Measurements from ENCODE around the gene PARD3.

PARD3 gene

DNA sequence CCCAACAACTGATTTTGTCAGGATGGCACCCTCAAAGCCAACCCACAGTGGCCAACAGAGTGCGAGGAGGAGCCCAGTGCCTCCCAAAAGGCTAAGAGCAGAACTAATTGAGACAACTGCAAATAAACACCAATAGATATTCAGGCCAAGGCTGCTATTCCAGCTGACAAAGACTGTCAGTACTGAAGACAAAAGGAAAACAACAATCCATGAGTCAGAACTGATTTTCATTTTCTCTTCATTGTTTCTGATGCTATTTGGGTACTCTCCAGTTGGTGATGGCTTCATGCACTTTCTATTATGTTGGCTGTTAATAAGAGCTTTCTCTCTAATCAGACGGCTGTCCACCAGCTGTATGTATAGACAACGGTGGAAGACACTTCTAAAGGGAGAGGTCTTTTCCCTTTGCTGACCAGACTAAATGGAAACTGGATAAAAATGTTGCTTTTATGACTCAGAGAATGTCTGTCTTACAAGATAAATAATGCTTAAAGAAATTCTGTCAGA is 515.9 kb downstream of the PARD3 start:
- no peak overlapping the region for H3K27ac ChIP-seq
- no peak for DNase-seq (ENCODE audit: low spot score)
- TF ChIP-seq, protein P1, sequence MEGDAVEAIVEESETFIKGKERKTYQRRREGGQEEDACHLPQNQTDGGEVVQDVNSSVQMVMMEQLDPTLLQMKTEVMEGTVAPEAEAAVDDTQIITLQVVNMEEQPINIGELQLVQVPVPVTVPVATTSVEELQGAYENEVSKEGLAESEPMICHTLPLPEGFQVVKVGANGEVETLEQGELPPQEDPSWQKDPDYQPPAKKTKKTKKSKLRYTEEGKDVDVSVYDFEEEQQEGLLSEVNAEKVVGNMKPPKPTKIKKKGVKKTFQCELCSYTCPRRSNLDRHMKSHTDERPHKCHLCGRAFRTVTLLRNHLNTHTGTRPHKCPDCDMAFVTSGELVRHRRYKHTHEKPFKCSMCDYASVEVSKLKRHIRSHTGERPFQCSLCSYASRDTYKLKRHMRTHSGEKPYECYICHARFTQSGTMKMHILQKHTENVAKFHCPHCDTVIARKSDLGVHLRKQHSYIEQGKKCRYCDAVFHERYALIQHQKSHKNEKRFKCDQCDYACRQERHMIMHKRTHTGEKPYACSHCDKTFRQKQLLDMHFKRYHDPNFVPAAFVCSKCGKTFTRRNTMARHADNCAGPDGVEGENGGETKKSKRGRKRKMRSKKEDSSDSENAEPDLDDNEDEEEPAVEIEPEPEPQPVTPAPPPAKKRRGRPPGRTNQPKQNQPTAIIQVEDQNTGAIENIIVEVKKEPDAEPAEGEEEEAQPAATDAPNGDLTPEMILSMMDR (conservative IDR thresholded peaks at IDR 0.05; ENCODE audit: low read depth) = no peak
- CTCF ChIA-PET = no interaction called here
- POLR2A ChIA-PET (ENCODE audit: low non-redundant PET) = no interaction called here

DNA sequence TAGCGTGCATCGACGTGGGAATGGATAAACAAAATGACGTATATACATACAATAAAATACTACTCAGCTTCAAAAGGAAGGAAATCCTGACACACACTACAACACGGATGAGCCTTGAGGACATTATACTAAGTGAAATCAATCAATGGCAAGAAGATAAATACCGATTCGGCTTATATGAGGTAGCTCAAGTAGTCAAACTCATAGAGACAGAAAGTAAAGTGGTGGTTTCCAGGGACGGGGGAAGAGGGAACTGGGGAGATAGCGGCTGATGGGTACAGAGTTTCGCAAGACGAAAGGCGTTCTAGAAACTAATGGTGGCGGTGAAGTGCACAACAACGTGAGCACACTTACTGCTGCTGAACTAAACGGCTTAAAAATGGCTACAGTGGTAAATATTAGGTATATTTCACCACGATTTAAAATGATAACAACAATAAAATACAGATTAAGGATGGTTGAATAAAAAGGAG is 516.7 kb downstream of the PARD3 start:
- ChIA-PET POLR2A (ENCODE audit: low non-redundant PET) (interaction anchor here (0.5 kb wide), 1 partner anchor 9 kb away, joined by 3 read pairs; no protein-coding TSS in a partner anchor), CTCF (no interaction called here)
- DNase-seq (ENCODE audit: low spot score) = no peak
- H3K27ac ChIP-seq = no peak overlapping the region
- TF ChIP-seq, protein P1 (conservative IDR thresholded peaks at IDR 0.05; ENCODE audit: low read depth) = no peak

DNA sequence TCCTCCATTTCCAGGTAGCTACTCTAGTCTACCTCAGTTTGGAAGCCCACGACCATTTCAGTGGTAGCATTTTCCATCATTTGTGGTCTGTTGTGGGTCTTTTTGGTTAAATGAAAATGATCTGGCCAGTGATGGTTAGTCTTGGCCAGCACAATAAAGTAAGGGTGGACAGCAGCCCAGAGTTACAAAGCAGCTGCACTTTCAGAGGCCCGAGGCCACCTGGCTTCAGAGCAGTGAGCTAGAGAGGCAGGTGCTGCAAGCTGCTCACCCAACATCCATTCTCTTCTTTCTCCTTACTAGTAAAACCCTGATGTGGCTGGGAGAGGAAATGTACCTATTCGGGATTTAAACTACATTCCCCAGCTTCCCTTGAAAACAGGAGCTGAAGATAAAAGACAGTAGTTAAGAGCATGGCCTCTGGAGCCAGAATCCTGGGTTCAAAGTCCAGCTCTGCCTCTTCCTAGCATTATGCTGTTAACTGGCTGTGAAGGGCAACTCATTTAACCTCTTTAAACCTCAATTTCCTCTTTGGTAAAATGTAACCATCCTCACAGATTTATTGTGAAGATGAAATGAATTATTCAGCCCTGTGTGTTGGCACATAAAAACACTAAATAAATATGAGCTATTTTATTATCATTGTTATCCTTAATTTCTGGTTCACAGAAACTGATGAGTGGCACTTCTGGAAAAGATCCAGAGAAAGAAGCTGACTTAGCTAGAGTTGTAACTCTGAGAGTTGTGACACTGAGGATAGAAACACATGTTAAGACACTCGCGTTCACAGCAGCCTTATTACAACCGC is 517.4 kb downstream of the PARD3 start:
- POLR2A ChIA-PET (ENCODE audit: low non-redundant PET) = interaction anchor here (0.5 kb wide), 1 partner anchor 9 kb away, joined by 3 read pairs; no protein-coding TSS in a partner anchor
- TF ChIP-seq, protein P1 (conservative IDR thresholded peaks at IDR 0.05; ENCODE audit: low read depth) = no peak

DNA sequence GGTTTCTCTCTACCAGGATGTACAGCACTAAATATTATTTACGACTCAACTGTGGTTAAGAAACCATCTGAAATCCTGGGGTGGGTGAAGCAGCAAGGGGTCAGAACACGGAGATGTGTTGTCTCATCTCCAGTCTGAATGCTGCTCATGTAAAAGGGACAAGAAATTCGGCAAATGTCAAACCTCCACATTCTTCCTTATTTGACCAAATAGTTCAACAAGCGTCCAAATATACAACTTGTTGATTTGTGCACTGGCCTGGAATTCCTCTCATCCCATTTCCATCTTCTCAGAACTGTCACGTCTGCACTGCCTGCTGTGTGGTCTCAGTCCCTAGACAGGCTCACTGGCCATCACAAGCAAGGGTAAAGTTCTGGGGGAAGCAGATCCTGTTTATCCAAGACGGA is 520.0 kb downstream of the PARD3 start:
- H3K27ac ChIP-seq = no peak overlapping the region
- POLR2A ChIA-PET (ENCODE audit: low non-redundant PET) = no interaction called here
- DNase-seq (ENCODE audit: low spot score) = no peak
- TF ChIP-seq, protein P1 (conservative IDR thresholded peaks at IDR 0.05; ENCODE audit: low read depth) = no peak
- CTCF ChIA-PET = interaction anchor here (0.5 kb wide), 1 partner anchor 468 kb away, joined by 3 read pairs; no protein-coding TSS in a partner anchor

More for the DNA sequence above, 517.4 kb downstream of the PARD3 start:
- DNase-seq (ENCODE audit: low spot score) = no peak
- CTCF ChIA-PET = no interaction called here
- no peak overlapping the region for H3K27ac ChIP-seq

DNA sequence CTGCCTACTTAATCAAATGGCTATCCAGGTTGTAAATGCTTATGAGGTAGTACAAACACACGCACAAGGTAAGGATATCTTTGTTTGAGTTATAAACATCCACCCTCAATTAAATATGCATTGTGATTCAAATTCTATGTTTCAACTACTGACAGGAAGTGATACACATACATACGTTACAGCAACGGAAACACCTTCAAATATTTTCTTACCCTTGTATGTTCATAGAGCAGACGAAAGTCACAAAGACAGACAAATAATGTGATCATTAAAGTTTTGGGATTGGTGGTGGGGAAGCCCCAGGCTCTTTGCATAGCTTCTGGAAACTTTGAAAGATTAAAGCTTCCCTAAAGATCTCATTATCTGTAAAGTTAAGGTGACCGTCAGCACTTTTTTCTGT is 521.0 kb downstream of the PARD3 start:
- DNase-seq (ENCODE audit: low spot score) = no peak
- TF ChIP-seq, protein P1 (conservative IDR thresholded peaks at IDR 0.05; ENCODE audit: low read depth) = no peak
- ChIA-PET CTCF (no interaction called here), POLR2A (ENCODE audit: low non-redundant PET) (no interaction called here)
- H3K27ac ChIP-seq = no peak overlapping the region

DNA sequence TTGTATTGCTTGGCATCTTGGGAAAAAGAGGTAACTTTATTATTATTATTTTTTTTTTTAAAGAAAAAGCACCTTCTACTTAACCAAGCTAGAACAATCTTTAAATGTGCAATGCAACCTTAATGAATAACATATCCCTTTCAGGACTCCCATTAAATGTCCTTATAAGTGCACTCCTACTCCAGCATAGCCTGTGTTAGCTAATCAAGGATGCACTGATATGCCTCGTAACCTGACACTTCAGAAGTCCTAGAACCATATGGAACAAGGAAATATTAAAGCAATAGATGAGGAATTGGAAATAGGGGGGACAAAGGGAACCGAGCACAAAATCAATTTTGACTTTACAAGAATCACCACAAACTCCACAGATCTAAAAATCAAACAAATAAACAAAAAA is 522.4 kb downstream of the PARD3 start:
- TF ChIP-seq, protein P1 (conservative IDR thresholded peaks at IDR 0.05; ENCODE audit: low read depth) = no peak
- CTCF ChIA-PET = interaction anchor here (0.7 kb wide), 1 partner anchor 956 kb away, joined by 3 read pairs; no protein-coding TSS in a partner anchor
- H3K27ac ChIP-seq = no peak overlapping the region
- POLR2A ChIA-PET (ENCODE audit: low non-redundant PET) = no interaction called here
- DNase-seq (ENCODE audit: low spot score) = no peak

All from RWPE1 (cell line).